HG02571 (cell line): ENCODE measurements around the gene MRPL23.

Experiments used
- ATAC-seq: cut with Tn5 transposase; IDR thresholded peaks from one replicate; pipeline ENCODE4 v1.9.1; 2021; ENCODE audit warnings: mild to moderate bottlenecking, moderate library complexity; ENCODE audit not compliant: unreplicated experiment

MRPL23 gene

DNA sequence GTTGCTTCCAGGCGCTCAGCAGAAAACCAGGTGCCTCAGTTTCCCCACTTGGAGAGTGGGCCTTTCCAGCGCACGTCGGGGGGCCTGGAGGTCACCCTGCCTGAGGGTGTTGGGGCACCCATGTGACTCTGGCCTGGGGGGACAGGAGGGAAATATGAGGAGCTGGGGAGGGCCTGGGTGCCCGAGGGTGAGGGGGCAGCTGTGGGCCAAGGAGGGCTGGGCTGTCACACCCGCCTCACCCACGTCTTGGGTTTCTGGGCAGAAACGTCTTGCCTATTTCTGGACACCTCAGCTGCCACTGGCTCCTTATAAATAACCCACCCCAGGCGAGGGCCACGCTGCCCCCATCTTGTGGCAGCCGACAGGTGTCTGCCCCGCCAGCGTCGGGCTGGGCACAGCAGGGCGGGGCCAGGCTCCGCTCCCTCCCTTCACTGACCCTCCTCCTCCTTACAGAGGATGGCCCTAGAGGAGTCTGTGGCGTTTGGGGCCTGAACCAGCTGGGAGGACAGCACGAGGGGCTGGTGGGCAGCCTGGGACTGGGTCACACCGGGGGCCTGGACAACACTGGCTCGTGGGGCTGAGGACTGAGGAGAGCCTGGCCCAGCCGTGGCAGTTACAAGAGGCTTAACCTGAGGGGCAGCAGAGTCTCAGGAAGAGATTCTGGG, 26.1 kb upstream of the MRPL23 start:
- ATAC-seq: no peak

DNA sequence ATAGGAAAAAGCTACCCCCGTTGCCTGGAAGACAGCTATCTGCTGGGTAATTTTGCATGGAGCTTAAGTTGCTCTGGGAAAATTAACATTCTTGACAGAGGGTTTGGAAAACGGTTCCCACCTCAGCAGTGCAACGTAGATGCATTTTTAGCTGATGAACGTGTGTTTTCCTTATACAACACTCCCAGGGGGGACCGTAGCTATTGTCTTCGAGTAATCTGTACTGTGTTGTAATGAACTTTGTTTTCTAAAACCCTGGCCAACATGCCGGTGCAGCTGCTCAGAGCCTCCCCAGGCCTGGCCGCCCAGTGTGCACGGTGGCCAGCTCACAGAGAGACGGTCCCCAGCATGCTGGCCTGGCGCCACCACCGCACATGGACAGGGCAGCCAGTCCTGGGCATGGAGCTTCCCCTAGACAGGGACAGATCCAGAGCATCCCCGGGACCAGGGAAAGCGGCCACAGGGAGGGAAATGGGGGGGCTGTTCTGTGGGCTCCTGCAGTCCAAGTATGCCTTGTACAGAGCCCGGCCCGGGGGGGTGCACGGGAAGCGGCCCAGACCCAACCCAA, 25.5 kb upstream of the MRPL23 start:
- ATAC-seq: no peak

DNA sequence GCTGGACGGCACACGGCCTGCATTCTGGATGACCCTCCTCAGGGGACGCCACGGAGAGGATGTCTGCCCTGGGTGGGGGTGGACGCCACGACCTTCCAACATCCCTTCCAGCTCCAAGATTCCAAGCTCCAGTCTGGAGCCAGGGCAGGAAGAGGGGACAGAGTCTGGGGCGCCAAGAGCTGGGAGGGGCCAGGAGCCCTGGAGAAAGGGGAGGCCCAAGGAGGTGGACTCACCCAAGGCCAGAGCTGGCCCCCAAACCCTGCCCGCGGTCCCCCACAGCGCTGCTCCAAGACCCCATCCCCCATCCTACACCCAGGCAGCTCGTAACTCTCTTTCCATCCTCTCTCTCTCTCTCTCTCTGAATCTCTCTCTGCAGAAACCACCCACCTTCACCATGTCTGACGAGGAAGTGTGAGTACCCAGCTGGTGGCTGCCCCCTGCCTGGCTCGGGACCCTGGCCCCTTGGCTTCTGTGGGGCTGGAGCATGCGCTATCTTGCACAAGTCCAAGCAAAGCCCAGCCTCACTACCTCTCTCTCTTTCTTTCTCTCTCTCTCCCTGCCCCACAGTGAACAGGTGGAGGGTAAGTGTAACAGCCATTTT, 24.6 kb upstream of the MRPL23 start:
- no peak for ATAC-seq

DNA sequence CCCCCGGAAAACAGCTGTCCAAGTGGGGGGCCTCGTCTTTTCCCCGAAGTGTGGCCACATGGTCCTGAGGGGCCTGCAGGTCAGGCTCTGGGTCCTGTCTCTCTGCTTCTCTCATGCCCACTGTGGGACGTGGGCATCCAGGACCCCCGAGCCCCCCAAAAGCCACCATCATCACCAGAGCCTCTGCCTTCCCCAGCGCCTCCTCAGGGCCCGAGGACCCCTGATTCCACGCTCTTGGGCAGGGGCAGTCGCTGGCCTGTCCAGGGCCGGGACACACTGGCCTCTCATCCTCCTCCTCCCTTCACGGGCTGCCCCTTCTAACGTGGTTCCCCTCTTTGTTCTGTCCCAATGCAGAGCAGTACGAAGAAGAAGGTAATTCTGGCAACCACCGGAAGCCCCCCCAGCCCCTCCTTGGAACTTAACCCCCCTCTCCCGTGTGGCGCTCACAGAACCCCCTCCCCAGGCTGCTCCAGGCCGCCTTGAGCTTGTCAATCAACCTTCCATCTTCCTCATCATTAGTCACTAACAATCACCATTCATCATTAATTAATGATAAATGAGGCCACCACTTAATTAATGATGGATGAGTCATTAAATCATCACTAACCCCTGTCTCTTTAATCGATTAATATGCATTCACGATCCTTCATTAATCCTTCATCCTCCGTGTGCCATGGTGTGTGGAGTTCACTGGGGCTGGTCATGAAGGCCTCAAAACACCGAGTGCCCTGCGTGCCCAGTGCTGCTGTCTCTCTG, 23.8 kb upstream of the MRPL23 start:
- ATAC-seq: no peak

DNA sequence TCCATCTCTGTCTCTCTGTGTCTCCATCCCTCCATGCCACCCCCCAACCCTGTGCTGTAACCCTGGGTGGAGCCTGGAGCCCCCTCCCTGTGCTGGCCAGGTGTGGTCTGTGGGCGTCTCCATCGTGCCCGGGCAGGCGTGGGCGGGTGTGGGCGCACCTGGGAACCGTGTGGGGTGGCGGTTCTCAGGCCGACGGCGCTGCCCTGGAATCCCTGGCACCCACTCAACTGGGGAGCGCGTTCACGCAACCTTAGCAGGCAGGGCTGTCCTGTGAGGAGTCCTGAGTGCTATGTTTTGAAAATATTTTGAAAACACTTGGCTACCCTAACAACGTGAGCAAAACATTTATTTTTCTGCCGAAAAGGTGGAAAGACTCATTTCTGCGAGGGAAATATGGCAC, 23.0 kb upstream of the MRPL23 start:
- no peak for ATAC-seq

DNA sequence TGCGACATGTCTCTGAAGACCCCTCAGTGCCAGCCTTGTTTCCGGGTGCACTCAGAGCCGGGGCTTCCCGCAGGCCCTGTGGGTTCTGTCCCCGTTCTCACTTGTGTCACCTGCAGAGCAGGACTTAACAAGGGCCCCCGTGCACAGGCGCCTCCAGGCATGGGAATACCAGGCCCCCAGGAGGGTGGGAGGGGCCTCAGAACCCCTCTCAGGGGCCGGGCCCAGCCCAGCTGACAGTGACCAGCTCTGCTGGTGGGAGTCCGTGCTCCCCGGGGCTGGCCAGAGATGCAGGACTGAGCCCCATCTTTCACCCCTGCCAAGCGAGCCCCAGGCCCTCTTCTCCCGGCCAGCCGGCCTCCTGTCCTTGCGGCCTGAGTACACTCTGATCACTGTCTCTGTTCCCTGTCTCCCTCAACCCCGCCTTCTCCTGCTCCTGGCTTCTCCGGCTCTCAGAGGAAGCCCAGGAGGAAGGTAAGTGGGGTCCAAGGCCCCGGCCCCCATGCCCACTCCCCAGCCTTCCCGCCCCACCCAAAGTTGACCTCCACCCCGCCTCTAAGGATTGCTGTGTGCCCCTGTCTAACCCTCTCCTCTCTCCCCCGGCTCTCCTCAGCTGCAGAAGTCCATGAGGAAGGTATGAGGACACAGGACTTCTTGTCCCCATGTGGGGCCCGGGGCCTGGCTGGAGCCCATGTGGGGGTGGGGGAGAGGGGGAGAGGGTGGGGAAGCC, 22.3 kb upstream of the MRPL23 start:
- ATAC-seq: no peak

DNA sequence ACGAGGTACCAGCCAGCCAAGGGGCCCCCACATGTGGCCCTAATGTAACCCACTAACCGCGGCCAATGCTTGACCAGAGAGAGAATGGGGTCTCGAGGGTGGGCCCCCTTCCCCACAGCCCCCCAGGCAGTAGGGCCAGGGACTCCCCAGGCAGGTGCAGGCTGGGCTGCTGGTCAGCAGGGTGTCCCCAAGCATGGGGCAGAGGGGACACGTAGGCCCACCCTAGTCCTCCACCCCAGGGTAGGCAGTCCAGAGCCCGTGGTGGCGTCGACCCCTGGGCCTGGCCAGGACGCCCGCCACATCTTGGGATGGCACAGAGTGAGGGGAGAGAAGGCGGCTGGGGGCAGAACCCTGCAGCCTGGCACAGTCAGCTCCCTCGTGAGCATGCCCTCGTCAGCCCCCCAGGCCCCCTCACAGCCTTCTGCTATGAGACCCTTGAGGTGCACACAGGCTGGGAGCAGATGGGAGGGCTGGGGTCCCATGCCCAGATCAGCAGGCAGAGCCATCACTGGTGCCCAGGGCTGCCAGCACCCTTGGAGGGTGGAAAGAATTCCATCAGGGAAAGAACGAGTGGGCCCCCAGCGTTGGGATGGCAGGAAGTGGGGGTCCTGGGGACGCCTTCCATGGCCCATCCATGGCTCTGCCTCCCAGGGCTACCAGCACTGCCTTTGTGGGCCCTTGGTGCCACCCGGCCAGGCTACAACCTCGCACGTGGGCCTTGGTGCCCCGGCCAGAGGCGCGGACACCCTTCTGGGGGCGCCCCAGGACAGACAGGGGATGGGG, 21.6 kb upstream of the MRPL23 start:
- no peak for ATAC-seq

DNA sequence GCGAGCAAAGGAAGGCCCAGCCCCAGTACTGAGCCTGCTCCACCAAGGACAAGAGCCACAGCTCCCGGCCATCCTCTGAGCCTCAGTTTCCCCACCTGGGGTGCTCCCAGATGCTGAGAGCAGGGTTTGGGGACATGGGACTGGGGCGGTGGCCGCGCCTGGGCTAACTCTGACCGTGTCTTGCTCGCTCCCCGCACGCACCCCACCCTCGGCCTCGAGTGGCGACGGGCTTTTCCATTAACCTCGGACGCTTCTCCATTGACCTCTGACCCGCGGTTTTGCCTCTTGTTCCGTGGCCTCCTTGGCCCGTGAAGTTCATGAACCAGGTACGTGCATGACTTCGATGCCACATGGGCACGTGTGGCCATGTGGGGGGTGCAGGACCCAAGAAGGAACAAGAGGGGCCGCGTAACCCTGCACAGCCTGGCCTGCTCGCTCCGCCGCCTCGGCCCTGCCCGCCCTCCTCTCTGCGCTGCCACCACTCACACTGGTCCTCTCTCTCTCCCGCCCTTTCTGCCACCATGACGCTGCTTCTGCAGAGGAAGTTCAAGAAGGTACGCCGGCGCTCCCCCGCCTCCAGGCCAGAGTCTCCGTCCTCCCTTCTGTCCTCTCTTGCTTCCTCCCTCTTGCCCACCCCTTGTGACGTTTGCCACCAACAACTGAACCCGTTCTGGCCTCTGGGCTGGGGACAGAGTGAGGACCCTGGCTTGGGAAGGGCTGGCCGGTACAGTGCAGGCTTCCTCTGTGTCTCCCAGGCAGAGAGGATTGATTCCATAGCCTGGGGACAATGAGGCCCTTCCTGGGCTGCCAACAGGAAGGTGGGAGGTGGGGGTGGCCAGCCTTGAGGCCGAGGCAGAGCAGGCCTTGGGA, 20.7 kb upstream of the MRPL23 start:
- ATAC-seq: no peak

DNA sequence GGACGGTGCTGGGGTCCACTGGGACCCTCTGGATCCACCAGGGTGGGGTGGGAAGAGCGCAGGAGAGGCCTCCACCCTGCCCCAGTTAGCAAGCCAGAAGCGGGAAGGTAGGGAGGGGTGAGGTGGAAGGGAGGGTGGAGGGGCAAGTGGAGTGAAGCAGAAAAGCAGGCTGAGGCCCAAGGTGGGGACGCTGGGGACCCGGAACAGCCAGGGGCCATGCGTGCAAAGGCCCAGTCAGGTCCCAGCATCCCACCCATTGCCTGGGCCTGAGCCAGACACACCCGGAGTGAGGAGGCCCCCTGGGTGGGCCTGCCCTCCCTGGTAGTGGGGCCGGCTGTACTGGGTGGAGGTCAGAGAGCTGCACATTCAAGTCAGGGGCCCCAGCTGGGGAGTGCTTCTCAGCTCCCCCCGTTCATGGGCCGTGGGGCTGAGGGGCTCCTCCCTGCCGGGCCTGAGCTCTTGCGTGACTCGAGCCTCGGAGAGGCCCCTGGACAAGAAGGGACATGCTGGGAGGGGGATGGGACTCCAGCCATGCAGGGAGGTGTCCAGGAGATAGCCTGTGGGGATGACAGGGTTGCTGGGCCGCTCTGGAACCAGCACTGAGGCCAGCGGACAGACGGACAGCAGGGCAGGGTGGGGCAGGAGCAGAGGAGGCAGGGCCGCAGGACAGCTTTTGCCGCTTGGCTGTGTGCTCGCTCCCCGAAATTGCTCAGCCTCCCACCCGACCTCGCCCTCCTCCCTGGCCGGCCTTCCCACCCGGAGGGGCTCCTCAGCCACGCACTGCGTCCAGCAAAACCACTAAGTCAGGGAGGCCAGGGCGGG, 19.9 kb upstream of the MRPL23 start:
- no peak for ATAC-seq

DNA sequence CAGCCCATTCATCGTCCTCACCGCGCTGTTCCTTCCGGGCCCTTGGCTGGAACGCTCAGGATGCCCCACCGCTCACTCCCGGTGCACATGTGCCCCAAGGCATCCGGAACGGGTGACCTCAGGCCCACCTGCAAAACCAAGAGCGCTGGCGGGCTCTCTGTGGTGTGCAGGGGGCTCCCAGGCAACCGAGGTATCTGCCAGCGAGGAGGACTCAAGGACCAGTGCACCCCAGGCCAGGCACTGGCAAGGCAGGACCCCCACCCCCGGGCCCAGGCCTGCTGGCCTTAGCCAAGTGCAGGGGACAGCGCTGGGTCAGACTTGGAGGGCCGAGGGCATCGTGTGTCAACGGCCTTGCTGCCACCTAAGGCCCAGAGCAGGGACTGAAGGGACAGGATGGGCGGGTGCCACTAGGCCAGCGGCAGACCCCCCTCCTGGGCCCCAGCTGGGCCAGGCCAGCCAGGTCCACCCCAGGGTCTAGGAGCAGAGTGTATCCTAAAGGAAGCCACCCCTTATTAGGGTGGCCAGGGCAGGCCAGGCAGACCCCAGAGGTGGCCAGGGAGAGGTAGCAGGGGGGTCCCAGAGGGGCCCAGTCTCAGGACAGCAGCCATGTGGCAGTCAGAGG, 19.2 kb upstream of the MRPL23 start:
- no peak for ATAC-seq

DNA sequence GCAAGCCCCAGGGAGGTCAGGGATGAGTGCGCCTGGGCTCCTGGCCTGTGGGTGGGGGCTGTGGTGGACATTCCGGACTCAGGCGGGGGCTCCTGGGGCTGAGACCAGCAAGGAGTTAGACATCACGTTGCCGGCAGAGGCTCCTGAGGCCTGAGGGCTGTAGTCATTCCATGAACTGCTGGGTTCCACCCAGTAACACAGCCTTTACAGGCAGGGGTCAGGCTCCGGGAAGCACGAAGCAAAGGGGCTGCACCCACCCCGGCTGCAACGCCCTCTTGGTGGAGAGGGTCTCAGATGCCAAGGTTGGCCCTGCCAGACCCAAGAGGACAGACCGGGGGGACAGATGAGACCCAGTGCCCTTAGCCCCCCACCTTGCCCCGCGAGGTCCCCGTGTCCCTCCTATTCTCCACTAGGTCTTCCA, 18.7 kb upstream of the MRPL23 start:
- ATAC-seq: no peak

DNA sequence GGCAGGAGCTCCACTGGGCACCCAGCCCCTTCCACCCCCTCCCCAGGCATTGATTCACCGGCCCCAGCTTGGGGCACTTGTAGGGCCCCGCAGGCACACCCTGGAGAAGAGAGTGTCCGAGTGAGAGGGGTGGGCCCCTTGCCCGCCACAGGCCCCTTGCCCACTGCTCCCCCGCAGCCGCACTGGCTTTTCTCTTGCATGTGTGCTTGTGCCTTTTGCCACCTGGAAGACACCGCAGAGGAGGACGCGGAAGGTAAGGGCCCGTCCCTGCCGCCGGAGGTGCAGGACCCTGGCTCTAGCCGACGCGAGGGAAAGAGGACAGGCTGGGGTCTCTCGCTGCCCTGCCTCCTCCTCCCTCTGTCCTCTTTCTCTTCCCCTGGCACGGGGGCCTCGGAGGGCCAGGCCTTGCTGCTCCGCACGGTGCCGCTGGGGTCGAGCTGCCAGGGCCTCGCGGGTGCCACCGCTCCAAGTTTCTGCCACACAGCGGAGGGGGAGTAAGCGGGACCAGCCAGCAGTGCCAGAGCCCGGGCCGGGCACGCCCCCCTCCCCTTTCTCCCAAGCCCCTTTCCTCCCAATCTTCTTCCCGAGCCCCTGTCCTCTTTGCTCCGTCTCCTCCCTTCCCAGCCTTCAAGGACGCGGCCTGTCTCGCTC, 18.1 kb upstream of the MRPL23 start:
- no peak for ATAC-seq

DNA sequence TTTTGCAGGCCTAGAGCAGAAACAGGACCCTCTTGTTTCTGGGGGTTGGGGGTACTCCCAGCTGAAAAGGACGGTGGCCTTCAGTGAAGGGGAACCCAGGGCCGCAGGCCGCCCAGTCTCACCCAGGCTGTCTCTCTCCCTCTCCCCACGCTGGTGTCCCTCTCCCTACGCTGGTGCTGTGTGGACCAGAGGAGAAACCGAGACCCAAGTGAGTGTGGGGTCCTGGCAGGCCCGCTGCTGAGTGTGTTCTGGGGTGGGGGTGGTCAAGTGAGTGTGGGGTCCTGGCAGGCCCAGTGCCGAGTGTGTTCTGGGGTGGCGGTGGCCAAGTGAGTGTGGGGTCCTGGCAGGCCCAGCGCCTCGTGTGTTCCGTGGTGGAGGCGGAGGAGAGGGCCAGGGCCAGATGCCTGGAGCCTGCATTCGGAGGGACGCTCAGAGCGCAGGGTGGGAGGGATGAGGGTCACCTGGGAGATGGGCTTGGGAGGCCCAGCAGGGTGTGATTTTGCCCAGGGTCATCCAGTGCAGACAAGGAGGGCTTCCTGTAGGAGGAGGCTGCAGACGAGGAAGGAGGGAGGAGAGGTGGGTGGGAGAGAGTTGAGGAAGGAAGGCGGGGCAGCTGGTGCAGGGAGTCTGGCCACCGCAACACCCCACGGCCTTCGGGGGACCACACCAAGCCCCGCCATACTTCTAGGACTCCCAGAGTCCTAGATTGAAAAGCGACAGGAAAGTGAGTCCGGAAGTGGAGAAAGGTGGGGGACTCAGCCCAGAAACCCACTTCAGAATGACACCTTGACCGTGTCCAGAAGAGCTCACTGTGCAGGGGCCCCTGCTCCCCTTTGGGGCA, 17.3 kb upstream of the MRPL23 start:
- no peak for ATAC-seq

DNA sequence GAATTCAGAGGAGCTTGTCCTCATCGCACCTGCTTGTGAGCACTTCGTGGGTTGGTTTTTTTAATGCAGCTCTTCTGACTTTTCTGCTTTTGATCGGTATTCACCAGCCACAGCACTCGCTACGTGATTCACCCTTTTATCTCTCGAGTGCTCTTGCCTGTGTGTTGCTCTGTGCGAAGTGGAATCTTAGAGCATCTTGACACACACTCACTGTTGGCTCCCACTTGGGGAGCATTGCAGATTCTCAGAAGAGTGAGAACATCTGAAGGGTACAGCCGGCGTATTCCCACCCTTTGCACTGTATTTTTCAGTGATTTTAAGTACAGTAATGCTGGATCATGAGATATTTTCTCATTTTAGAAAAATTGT, 16.7 kb upstream of the MRPL23 start:
- no peak for ATAC-seq

DNA sequence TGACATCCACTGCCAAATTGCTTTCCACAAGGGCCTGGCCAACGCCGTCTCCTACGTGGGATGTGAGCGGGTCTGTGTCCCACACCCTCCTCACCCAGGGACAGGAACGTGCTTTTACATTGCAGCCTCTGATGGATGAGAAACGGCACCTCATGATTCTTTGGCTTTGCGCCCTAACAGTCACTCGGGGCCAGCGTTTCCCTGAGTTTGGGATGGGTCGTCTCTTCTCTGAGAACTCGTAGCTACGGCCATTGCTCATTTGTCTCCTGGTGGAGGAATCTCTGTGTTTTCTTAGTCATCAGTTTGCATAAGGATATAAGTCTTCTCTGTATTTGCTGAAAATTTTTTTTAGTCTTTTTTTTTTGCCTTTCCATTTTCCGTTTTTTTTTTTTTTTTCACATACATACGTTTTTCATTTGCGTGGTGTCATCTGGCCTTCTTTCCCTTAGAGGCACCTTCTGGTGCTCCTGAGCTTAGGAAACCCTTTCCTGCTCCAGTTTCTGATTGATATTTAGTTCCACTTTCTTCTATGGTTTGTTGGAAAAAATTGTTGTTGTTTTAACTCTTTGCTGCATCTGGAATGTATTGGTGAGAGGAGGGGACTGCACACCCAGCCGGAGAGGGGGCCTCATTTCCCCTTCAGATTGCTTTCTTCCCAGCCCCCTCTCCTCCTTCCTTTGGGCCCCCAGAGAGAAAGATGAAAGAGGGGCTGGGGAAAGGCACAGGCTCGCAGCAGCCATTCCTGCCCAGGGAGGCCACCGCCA, 15.6 kb upstream of the MRPL23 start:
- ATAC-seq: no peak

DNA sequence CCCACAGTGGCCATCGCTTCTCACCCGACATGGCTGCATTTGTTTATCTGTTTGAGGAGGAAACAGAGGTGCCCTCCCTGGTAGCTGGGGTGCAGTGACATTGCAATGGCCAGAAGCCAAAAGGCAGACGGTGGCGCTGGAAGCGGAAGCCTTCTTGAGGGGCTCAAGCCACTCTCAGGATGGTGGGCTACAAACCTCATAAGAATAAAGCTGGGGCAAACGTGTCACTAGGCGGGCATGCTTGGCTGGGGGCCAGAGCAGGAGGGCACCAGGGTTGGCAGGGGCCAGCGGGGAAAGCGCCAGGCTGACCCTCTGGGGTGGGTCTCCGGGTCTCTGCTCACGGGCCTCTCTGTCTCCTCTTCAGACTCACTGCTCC, 15.0 kb upstream of the MRPL23 start:
- no peak for ATAC-seq
